Measurements from ENCODE around the gene TNNI2. TPM values are rescaled to one million over a fixed set of nuclear protein-coding genes. Genes with fewer than 3 reads are reported as not detected.

Gene TNNI2
- total RNA-seq: not detected in 2 replicates

- Histone ChIP-seq H3K27me3 (ENCODE audit: control insufficient read depth, insufficient read depth, low read length) (peaks cover 7% of the 10 kb centered on the region), H3K4me3 (ENCODE audit: low read depth, low read length) (no peak within 1 kb of the TSS), H3K36me3 (ENCODE audit: control insufficient read depth, insufficient read depth, low read length) (no peaks in the 10 kb centered on the region)
- TF ChIP-seq CTCF (IDR thresholded peaks at IDR 0.05; ENCODE audit: insufficient read depth, low read length, poor library complexity, severe bottlenecking): no peak
- no peak for DNase-seq (ENCODE audit: low read depth)
These were observed at the start of gene TNNI2 for GRCh38 chr11:1838426-1839144. Gene TNNI2, plus strand, starts transcription at chr11:1838981. Its CDS starts 716 bp downstream, at chr11:1839697.

GRCh38 chr11:1791912-1792311 is 46.9 kb upstream of the TNNI2 start:
- Histone ChIP-seq H3K27me3 (ENCODE audit: control insufficient read depth, insufficient read depth, low read length) (peaks cover 10% of the 10 kb centered on the region), H3K4me3 (ENCODE audit: low read depth, low read length) (no peak overlapping the region), H3K36me3 (ENCODE audit: control insufficient read depth, insufficient read depth, low read length) (no peaks in the 10 kb centered on the region)
- no peak for TF ChIP-seq CTCF (IDR thresholded peaks at IDR 0.05; ENCODE audit: insufficient read depth, low read length, poor library complexity, severe bottlenecking)
- DNase-seq (ENCODE audit: low read depth): no peak

GRCh38 chr11:1792461-1792860 is 46.3 kb upstream of the TNNI2 start:
- no peak for TF ChIP-seq CTCF (IDR thresholded peaks at IDR 0.05; ENCODE audit: insufficient read depth, low read length, poor library complexity, severe bottlenecking)
- DNase-seq (ENCODE audit: low read depth): no peak
- H3K36me3 ChIP-seq (ENCODE audit: control insufficient read depth, insufficient read depth, low read length): no peaks in the 10 kb centered on the region
- no peak overlapping the region for H3K4me3 ChIP-seq (ENCODE audit: low read depth, low read length)
- peaks cover 10% of the 10 kb centered on the region for H3K27me3 ChIP-seq (ENCODE audit: control insufficient read depth, insufficient read depth, low read length)

GRCh38 chr11:1793081-1793480 is 45.7 kb upstream of the TNNI2 start:
- no peak for TF ChIP-seq CTCF (IDR thresholded peaks at IDR 0.05; ENCODE audit: insufficient read depth, low read length, poor library complexity, severe bottlenecking)
- Histone ChIP-seq H3K36me3 (ENCODE audit: control insufficient read depth, insufficient read depth, low read length) (no peaks in the 10 kb centered on the region), H3K27me3 (ENCODE audit: control insufficient read depth, insufficient read depth, low read length) (peaks cover 10% of the 10 kb centered on the region), H3K4me3 (ENCODE audit: low read depth, low read length) (no peak overlapping the region)
- no peak for DNase-seq (ENCODE audit: low read depth)

GRCh38 chr11:1796413-1797011 is 42.3 kb upstream of the TNNI2 start:
- Histone ChIP-seq H3K36me3 (ENCODE audit: control insufficient read depth, insufficient read depth, low read length) (no peaks in the 10 kb centered on the region), H3K4me3 (ENCODE audit: low read depth, low read length) (no peak overlapping the region), H3K27me3 (ENCODE audit: control insufficient read depth, insufficient read depth, low read length) (peaks cover 10% of the 10 kb centered on the region)
- no peak for TF ChIP-seq CTCF (IDR thresholded peaks at IDR 0.05; ENCODE audit: insufficient read depth, low read length, poor library complexity, severe bottlenecking)
- DNase-seq (ENCODE audit: low read depth): no peak

Data from kidney epithelial cell (primary cell).